GM18499 (cell line): Measurements from ENCODE around the gene DDX55.

Experiments used
- ATAC-seq: cut with Tn5 transposase; IDR thresholded peaks from one replicate; pipeline ENCODE4 v1.9.1; 2021; ENCODE audit warnings: moderate number of reproducible peaks; ENCODE audit not compliant: insufficient read depth, unreplicated experiment

DDX55 gene

GRCh38 chr12:123607756-123608155 lies 5.9 kb downstream of the DDX55 start:
- no peak for ATAC-seq

GRCh38 chr12:123608182-123608581 lies 6.3 kb downstream of the DDX55 start:
- ATAC-seq = no peak

- ATAC-seq = no peak
These were observed 12.2 kb downstream of the DDX55 start for GRCh38 chr12:123614110-123614509.

- no peak for ATAC-seq
These were observed 12.6 kb downstream of the DDX55 start for GRCh38 chr12:123614531-123614930.

- no peak for ATAC-seq
These were observed 15.2 kb downstream of the DDX55 start for GRCh38 chr12:123617144-123617543.

- ATAC-seq = no peak
These were observed 15.7 kb downstream of the DDX55 start for GRCh38 chr12:123617580-123617979.

- ATAC-seq = no peak
These were observed 19.2 kb downstream of the DDX55 start for GRCh38 chr12:123621101-123621500.

- no peak for ATAC-seq
These were observed 20.0 kb downstream of the DDX55 start for GRCh38 chr12:123621619-123622530.

GRCh38 chr12:123633379-123634141 lies 31.7 kb downstream of the DDX55 start, which contains the start of the genes EIF2B1 and GTF2H3:
Gene EIF2B1 (minus strand): TSS chr12:123633686. CDS start chr12:123633557, 129 bp downstream.
Gene GTF2H3 (plus strand): TSS chr12:123633829. CDS start chr12:123633860, 31 bp downstream.
- ATAC-seq = peak; percentile 79

GRCh38 chr12:123634142-123634561 lies 32.3 kb downstream of the DDX55 start:
- no peak for ATAC-seq

GRCh38 chr12:123643911-123644310 lies 42.0 kb downstream of the DDX55 start:
- ATAC-seq = no peak

- no peak for ATAC-seq
These were observed 43.5 kb downstream of the DDX55 start for GRCh38 chr12:123645380-123645779.

- no peak for ATAC-seq
These were observed 44.0 kb downstream of the DDX55 start for GRCh38 chr12:123645878-123646277.

GRCh38 chr12:123648401-123648800 lies 46.5 kb downstream of the DDX55 start:
- no peak for ATAC-seq

GRCh38 chr12:123654129-123654701 lies 52.3 kb downstream of the DDX55 start:
- no peak for ATAC-seq

- no peak for ATAC-seq
These were observed 53.5 kb downstream of the DDX55 start for GRCh38 chr12:123655420-123655819.

- no peak for ATAC-seq
These were observed 54.5 kb downstream of the DDX55 start for GRCh38 chr12:123656392-123656791.

- no peak for ATAC-seq
These were observed 55.3 kb downstream of the DDX55 start for GRCh38 chr12:123657211-123657610.

GRCh38 chr12:123659996-123660727 lies 58.3 kb downstream of the DDX55 start:
- no peak for ATAC-seq

GRCh38 chr12:123667771-123668170 lies 65.9 kb downstream of the DDX55 start:
- ATAC-seq = no peak
